GM12873 (cell line): ENCODE data around the gene SDK1.

Source experiments
- CTCF ChIP-seq: IDR thresholded peaks from 2 replicates; pipeline ENCODE4 v1.5.1; 2012; ENCODE audit warnings: low read depth, mild to moderate bottlenecking, moderate library complexity, low read length, control low read depth; ENCODE audit not compliant: insufficient read depth; ENCODE audit errors: missing control alignments

Gene SDK1

GRCh38 chr7:3958109-3958483 lies 657.0 kb downstream of the SDK1 start:
- no peak for TF ChIP-seq CTCF

DNA sequence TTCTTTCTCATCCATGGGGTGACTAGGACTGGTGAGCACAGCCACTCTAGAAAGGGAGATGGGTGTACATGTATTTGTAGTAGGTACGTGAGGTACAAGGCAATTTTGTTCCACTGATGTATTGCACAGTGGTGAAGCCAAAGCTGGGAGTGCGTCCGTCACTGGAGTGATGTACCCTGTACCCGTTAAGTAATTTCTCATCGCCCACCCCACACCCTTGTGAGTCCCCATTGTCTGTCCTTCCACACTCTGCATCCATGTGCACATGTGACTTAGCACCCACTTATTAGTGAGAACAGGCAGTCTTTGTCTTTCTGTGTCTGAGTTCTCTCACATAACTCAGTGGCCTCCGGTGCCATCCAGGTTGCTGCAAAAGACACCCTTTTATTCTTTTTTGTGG lies 658.3 kb downstream of the SDK1 start:
- TF ChIP-seq CTCF, result no peak

DNA sequence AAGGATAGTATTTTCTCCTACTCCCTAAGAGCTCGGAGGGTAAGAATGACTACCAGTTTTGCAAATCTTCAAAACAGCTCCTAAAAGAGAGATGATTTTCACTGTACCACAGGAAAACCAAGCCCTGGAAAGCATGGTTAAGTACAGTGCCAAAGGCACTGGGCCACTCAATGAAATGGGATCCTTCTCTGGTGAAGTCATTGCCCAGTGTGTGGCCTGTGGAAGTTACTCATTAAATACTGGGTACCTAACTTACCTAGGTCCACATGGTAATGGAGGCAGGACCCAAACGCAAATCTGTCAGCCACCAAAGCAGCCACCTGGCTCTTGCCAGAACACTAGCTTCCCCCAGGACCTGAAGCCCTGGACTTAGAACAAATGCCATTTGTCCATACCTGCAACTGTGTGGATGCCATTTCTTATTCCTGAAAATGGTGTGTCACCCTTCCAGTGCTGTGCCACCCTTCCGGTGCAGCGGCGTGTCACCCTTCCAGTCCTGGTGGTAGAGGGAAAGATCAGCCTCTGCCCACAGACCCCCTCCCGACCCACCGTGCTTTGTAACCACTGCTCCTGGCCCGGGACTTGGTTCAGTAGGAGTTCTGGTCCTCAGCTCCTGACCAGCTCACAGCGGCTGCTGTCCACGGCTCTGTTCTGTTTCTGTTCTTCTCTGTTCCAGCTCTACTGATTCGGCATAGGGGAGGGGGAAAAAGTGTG lies 659.2 kb downstream of the SDK1 start:
- TF ChIP-seq CTCF, result no peak

- no peak for TF ChIP-seq CTCF
Observed at GRCh38 chr7:3960942-3961341, 659.9 kb downstream of the SDK1 start.

DNA sequence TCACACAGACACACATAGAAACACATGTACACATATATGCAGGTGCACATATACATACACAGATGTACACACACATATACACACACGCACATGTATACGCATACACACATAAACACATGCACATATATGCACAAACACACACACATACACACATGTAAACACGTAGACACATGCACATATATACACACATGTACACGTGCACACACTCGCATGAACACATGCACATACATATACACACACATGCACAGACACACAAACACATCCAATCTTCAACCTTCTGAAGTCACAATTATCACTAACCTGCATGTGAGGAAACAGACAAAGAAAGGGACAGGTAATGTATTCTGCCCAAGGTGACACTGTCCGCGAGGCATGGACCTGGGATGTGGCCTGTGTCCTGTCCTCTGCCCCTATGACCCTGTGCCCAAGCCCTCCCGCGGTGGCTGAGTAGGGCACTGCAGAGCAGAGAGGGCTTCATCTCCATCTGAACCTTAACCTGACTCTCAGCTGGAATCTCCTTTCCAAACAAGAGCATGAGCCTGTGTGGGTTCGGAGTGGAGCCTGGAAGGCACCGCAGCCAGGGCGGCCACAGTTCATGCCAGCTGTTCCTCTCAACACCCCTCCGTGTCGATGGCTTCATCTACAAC lies 660.9 kb downstream of the SDK1 start:
- no peak for TF ChIP-seq CTCF

DNA sequence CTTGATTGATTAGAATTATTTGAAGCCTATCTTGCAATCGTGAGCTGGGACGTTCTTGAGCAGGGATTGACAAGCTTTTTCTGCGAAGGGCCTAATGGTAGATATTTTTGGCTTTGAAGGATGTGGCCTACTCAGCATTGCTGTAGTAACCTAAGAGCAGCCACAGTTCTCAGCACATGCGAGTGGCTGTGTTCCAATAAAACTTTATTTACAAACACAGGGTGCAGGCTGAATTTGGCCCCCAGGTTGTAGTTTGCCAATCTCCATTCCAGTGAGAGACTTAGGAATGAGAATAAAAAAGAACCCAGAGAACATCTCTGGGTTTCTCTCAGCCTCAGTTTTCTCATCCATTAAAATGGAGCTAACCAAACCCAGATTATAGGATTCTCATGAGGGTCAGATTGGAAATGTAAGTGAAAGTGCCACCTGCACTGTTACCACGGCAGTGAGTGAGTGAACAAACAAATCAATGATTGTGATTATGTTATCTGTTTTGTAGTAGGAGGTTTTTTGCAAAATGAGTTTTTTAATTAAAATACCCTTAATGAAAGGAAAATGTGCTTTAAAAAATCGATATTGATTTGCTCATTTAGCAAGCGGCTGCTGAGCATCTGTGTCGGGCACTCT lies 664.0 kb downstream of the SDK1 start:
- TF ChIP-seq CTCF, result no peak

- TF ChIP-seq CTCF, result no peak
Observed at GRCh38 chr7:3965794-3966395, 664.8 kb downstream of the SDK1 start.
